Measurements from ENCODE around the gene MCHR1. TPM values are rescaled to one million over a fixed set of nuclear protein-coding genes. Genes with fewer than 3 reads are reported as not detected.

Gene MCHR1
- total RNA-seq, 3 donors from 2014 or later, result not detected

DNA sequence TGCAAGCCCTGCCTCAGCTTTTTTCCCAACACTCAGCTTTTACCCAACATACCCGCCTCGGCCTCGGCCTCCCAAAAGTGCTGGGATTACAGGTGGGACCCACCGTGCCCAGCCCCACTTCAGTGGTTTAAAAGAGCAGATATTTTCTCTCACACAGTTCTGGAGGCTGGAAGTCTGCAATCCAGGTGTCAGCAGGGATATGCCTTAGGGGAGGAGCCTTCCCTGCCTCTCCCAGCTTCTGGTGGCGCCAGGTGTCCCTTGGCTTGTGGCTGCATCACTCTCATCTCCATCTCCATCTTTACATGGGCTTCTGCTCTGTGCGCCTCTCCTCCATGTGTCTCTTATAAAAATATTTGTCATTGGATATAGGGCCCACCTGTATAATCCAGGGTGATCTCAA lies 50.0 kb downstream of the MCHR1 start:
- intact Hi-C loops (cut with DNase I; ENCODE audit: low total_unique reads), result no loop called here
- no peaks in the 10 kb centered on the region for H3K4me1 ChIP-seq
- no peak for TF ChIP-seq POLR2AphosphoS5 (IDR thresholded peaks at IDR 0.05)
- no peak for TF ChIP-seq POLR2A (IDR thresholded peaks at IDR 0.05)
- TF ChIP-seq, protein P1, sequence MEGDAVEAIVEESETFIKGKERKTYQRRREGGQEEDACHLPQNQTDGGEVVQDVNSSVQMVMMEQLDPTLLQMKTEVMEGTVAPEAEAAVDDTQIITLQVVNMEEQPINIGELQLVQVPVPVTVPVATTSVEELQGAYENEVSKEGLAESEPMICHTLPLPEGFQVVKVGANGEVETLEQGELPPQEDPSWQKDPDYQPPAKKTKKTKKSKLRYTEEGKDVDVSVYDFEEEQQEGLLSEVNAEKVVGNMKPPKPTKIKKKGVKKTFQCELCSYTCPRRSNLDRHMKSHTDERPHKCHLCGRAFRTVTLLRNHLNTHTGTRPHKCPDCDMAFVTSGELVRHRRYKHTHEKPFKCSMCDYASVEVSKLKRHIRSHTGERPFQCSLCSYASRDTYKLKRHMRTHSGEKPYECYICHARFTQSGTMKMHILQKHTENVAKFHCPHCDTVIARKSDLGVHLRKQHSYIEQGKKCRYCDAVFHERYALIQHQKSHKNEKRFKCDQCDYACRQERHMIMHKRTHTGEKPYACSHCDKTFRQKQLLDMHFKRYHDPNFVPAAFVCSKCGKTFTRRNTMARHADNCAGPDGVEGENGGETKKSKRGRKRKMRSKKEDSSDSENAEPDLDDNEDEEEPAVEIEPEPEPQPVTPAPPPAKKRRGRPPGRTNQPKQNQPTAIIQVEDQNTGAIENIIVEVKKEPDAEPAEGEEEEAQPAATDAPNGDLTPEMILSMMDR (IDR thresholded peaks at IDR 0.05), result no peak
- no peak for DNase-seq (ENCODE audit: low spot score in 2 of 2)
- no peaks in the 10 kb centered on the region for H3K27me3 ChIP-seq
- H3K36me3 ChIP-seq, result no peaks in the 10 kb centered on the region
- no peaks in the 10 kb centered on the region for H3K9me3 ChIP-seq
- H3K4me3 ChIP-seq, result no peak overlapping the region
- H3K27ac ChIP-seq, result peak overlapping the region in 1 of 2 donors; percentile 4

Other genes with a start within 250 kb of the MCHR1 start
- 10 to 100 TPM; 47.0 to 69.2 (median 65.7) TPM for gene MRTFA, start 42.8 kb upstream of the MCHR1 start, total RNA-seq
- 10 to 100 TPM; 18.1 to 23.3 (median 19.0) TPM for gene SLC25A17, start 139.9 kb downstream of the MCHR1 start, total RNA-seq
- 100 to 1,000 TPM; 162 to 248 (median 190) TPM for gene ST13, start 177.2 kb downstream of the MCHR1 start, total RNA-seq
- 10 to 100 TPM; 11.5 to 13.8 (median 12.0) TPM for gene XPNPEP3, start 177.7 kb downstream of the MCHR1 start, total RNA-seq
- gene DNAJB7, start 182.6 kb downstream of the MCHR1 start, total RNA-seq, result not detected